ENCODE results near the gene FREM3. TPM values are rescaled to one million over a fixed set of nuclear protein-coding genes. Genes with fewer than 3 reads are reported as not detected.

FREM3 gene
- total RNA-seq, 4 donors from 2014 or later, result 1.9 TPM; not detected in 3

DNA sequence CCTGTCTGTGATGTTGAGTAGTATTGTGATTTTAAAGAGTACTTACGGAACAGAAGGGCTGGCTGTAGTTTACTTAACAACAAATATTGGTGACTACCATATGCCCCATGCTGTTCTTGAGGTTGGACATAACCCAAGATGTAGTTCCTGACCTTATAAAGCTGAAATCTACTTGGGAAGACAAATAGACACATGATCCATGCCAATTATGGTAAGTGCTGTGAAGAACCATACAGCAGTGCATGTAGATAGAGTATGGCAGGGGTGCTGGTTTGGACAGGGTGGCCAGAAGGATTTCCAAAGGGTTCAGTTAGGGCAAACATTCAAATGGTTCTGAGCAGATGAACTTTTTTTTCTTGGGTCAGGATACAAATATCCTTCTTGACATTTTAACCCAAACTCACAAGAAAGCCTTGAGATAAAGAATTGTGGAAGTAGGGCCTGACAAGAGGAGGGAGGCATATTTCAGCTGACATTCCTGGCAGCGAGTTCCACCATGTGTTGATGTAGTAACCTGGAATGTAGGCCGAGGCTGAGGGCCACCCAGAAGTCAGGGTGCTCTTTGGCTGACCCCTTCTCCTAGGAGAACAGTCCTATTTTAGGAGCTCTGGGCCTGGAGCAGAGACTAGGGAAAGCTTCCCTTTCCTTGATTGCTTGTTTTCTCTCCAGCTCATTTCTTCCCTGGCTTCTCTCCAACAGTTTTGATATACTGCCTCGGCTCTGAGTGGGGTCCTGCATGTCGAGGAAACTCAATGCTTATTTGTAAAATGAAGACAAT, 74.2 kb downstream of the FREM3 start:
- peak; percentile 53 to 75 for DNase-seq

DNA sequence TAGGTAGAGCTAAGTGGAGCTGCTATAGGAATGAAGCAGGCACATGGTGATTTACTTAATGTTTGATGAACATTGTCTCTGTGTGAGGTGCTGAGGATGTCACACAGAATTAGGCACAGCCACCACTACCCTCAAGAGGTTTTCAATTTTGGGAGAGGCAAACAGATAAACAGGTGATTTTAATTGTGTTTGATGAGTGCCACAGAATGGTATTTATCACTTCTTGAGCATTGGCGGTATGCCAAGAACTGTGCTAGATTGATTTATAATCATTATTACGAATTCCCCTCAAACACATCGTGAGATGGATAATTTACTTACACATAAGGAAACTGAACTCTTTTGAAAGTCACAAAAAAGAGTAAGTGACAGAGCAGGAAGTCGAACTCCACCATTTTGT, 74.8 kb downstream of the FREM3 start:
- Histone ChIP-seq H3K27me3 (no peaks in the 10 kb centered on the region), H3K4me1 (no peaks in the 10 kb centered on the region), H3K9me3 (no peaks in the 10 kb centered on the region), H3K36me3 (no peaks in the 10 kb centered on the region), H3K4me3 (no peak overlapping the region), H3K27ac (no peak overlapping the region)
- DNase-seq, result no peak
- TF ChIP-seq, protein P1, sequence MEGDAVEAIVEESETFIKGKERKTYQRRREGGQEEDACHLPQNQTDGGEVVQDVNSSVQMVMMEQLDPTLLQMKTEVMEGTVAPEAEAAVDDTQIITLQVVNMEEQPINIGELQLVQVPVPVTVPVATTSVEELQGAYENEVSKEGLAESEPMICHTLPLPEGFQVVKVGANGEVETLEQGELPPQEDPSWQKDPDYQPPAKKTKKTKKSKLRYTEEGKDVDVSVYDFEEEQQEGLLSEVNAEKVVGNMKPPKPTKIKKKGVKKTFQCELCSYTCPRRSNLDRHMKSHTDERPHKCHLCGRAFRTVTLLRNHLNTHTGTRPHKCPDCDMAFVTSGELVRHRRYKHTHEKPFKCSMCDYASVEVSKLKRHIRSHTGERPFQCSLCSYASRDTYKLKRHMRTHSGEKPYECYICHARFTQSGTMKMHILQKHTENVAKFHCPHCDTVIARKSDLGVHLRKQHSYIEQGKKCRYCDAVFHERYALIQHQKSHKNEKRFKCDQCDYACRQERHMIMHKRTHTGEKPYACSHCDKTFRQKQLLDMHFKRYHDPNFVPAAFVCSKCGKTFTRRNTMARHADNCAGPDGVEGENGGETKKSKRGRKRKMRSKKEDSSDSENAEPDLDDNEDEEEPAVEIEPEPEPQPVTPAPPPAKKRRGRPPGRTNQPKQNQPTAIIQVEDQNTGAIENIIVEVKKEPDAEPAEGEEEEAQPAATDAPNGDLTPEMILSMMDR (IDR thresholded peaks at IDR 0.05), result no peak
- TF ChIP-seq POLR2A (IDR thresholded peaks at IDR 0.05), result no peak
- intact Hi-C loops (cut with DNase I; ENCODE audit: low total_unique reads), result no loop called here

More for the DNA sequence above, 74.2 kb downstream of the FREM3 start:
- intact Hi-C loops (cut with DNase I; ENCODE audit: low total_unique reads), result no loop called here
- Histone ChIP-seq H3K4me1 (no peaks in the 10 kb centered on the region), H3K36me3 (no peaks in the 10 kb centered on the region), H3K9me3 (no peaks in the 10 kb centered on the region), H3K27me3 (no peaks in the 10 kb centered on the region), H3K4me3 (no peak overlapping the region), H3K27ac (peak overlapping the region in 1 of 2 donors; percentile 12)
- no peak for TF ChIP-seq POLR2A (IDR thresholded peaks at IDR 0.05)
- TF ChIP-seq, protein P1 (IDR thresholded peaks at IDR 0.05), result no peak

DNA sequence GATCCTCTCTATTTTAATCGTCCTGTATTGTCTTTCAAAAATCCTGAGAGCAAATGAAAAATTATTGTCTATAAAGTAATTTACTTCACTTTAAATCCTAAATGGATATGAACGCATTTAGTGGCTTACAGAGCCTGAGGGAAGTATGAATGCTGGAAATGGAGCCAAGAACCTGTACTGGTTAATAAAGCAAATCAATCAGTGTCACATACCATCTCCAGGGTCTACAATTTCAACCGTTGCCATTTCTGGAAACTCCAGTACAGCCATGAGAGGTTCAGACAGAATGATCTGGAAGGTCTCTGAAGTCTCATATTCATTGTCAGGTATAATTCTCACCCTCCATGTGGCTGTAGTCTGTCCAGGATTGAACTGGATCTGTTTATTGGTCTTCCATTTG, 76.6 kb downstream of the FREM3 start:
- DNase-seq, result no peak
- Histone ChIP-seq H3K4me1 (no peaks in the 10 kb centered on the region), H3K4me3 (no peak overlapping the region), H3K27me3 (no peaks in the 10 kb centered on the region), H3K36me3 (no peaks in the 10 kb centered on the region), H3K9me3 (no peaks in the 10 kb centered on the region), H3K27ac (no peak overlapping the region)
- intact Hi-C loops (cut with DNase I; ENCODE audit: low total_unique reads), result no loop called here
- no peak for TF ChIP-seq POLR2A (IDR thresholded peaks at IDR 0.05)
- TF ChIP-seq, protein P1 (IDR thresholded peaks at IDR 0.05), result no peak

DNA sequence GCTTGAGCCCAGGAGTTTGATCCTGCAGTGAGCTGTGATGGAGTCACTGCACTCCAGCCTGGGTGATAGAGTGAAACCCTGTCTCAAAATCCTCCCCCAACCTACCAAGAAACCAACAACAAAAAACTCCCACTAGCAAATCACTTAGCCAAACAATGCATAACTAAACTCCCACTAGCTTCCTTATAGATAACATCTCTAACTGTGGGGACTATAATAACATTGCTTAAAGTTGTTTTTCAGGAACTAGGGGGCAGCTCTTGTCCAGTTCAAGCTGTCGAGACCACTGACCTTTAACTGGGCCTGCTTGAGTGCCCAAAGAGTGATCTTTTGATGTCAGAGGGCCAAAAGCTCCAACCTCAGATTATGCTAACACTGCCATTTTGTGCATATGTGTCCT, 81.7 kb downstream of the FREM3 start:
- Histone ChIP-seq H3K27ac (no peak overlapping the region), H3K27me3 (no peaks in the 10 kb centered on the region), H3K4me3 (no peak overlapping the region), H3K4me1 (no peaks in the 10 kb centered on the region), H3K36me3 (no peaks in the 10 kb centered on the region), H3K9me3 (no peaks in the 10 kb centered on the region)
- intact Hi-C loops (cut with DNase I; ENCODE audit: low total_unique reads), result no loop called here
- no peak for DNase-seq
- no peak for TF ChIP-seq POLR2A (IDR thresholded peaks at IDR 0.05)
- TF ChIP-seq, protein P1 (IDR thresholded peaks at IDR 0.05), result no peak

DNA sequence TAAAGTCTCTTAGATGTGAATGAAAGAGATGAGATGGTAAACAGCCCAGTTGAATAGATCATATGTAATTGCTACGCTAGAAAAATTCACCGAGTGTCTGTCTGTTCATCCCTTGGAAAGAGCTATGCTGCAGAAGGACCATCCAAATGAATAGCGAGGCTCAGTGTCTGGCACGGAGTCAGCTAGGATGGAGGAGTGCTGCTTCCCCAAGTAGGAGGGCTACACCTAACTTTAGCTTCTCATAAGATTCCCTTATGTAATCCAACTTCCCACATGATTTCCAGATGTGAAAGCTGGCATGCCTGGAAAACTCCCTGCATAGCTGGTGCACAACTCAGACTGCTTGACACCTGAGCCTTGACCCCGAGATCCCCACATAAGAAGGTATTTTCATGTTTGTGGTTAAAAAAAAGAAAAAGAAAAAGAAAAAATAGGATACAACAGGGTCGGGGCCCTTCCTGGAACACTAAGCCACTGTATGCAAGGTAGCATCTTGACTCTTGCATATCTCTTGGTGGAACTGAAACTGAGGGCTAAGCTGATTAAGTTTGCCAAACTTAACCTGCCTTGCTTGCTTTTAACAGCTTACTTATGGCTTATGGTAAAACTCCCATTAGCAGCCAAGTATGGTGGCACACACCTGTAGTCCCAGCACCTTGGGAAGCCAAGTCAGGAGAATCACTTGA, 82.3 kb downstream of the FREM3 start:
- intact Hi-C loops (cut with DNase I; ENCODE audit: low total_unique reads), result no loop called here
- Histone ChIP-seq H3K4me3 (no peak overlapping the region), H3K36me3 (no peaks in the 10 kb centered on the region), H3K9me3 (no peaks in the 10 kb centered on the region), H3K27ac (no peak overlapping the region), H3K4me1 (no peaks in the 10 kb centered on the region), H3K27me3 (no peaks in the 10 kb centered on the region)
- no peak for TF ChIP-seq POLR2A (IDR thresholded peaks at IDR 0.05)
- TF ChIP-seq, protein P1 (IDR thresholded peaks at IDR 0.05), result no peak
- peak; percentile 46 to 47 for DNase-seq

Measured in uterus (tissue), 4 donors.